Measurements from ENCODE around the gene AREG.

GRCh38 chr4:74413265-74413664 is 31.7 kb upstream of the AREG start:
- TF ChIP-seq EZH2 (IDR thresholded peaks at IDR 0.05; ENCODE audit: low read depth, unreplicated experiment) (no peak), POLR2AphosphoS5 (IDR thresholded peaks at IDR 0.05; ENCODE audit: low read depth) (no peak), CTCF (conservative IDR thresholded peaks at IDR 0.05; ENCODE audit: low read depth in 2 of 2) (no peak), EZH2phosphoT487 (IDR thresholded peaks at IDR 0.05; ENCODE audit: unreplicated experiment) (no peak), REST (IDR thresholded peaks at IDR 0.05; ENCODE audit: unreplicated experiment) (no peak), ETS1 (IDR thresholded peaks at IDR 0.05) (no peak), ZNF331 (CRISPR knock-in tag; IDR thresholded peaks at IDR 0.05; ENCODE audit: low read depth) (no peak), JUNB (IDR thresholded peaks at IDR 0.05; ENCODE audit: unreplicated experiment) (no peak), CREB1 (CRISPR knock-in tag; IDR thresholded peaks at IDR 0.05; ENCODE audit: low read depth) (no peak), ZNF462 (CRISPR knock-in tag; IDR thresholded peaks at IDR 0.05) (no peak), STAT1 (IDR thresholded peaks at IDR 0.05; ENCODE audit: unreplicated experiment) (no peak)
